Measurements from ENCODE around the gene ACTG1.
A peak's percentile ranks its signal among the peaks of the same experiment; 100 is the strongest.

ACTG1 gene
- total RNA-seq: 677 to 1,181 reads per million in 2 donors

DNA sequence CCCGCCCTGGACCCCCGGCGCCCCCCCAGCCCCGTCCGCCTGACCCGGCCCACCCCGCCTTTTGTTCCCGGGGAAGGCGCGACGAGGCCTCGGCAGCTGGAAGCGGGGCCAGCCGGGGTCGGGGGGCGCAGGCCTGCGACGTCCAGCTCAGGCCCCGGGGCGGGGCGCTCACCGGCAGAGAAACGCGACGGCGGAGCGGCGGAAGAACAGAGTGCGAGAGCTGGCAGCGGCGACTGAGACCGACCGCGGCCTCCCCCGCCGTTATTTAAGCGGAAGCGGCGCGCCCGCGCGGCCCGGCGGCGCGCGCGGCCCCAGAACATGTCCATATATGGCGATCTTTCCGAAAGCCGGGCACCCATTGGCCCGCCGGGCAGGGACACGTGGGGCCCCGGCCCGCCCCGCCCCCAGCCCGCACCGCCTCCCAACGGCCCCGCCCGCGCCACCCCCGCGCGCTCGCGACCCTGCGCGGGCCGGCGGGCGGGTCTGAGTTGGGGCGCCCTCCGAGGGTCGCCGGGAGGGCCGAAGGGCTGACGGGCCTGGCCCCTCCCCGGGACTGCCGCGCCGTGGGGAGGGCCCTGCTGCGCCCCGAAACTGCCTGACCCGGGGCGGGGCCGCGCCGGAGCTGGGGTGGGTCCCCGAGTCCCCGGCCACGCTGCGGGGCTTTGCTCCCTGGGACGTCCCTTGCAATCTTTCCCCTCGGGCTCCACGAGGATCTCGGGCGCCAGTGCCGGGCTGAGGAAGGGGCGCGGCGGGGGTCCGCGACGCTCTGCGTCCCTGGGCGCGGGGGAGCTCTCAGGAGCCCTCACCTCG is at the start of gene ACTG1:
ACTG1 (minus strand) TSS at position 238 of the 810 bp plus-strand sequence. CDS start 445 bp downstream, outside the sequence.
- peak; percentile 86 for DNase-seq

DNA sequence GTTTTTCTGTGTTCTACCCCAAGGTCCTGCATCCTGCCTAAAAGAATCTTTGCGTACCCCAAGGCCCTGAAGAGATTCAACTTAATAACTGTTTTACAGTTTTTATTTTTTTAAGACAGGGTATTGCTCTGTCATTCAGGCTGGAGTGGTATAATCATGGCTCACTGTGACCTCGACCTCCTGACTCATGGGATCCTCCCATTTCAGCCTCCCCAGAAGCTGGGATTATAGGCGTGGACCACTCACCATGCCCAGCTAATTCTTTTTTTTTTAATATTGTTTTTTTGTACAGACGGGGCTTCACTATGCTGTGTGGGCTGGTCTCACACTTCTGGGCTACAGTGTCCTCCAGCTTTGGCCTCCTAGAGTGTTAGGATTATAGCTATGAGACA is 48.9 kb upstream of the ACTG1 start:
- no peak for DNase-seq

DNA sequence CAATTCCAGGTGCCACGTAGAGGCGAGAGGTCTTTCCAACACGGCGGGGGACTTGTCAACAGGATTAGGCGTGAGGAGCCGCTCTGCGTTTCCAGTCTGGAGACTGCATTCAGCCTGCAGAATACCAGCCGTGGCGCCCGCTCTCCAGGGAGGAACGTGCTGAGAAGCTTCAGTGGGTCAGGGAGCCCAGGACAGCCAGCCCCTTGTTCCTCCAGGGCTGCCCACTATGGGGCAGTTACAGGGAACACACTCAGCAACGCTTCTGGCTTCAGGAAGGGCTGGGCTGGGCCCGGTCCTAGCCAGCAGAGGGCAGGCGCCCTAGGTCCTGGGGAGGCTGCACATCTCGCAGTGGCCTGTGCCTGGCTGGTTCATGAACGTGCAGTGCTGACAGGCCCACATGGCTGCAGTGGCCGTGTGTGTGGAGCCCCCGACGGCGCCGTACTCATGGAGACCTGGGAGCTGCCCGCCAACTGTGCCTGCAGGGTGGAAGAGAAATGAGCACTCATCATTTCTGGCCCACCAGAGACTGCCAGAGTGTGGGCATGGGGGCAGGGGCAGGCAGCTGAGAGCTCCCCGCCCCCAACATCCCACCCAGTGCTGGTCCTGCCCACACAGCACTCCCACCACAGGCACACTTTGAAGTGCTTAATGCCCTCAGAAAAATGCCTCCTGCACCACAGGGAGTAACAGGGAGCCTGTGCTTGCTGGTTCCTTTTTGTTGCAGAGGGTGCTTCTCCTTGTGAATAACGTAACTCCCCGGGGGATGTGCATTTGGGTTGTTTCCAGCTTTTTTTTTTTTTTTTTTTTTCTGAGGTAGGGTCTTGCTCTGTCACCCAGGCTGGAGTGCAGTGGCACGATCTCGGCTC is 46.6 kb upstream of the ACTG1 start:
- DNase-seq: no peak

DNA sequence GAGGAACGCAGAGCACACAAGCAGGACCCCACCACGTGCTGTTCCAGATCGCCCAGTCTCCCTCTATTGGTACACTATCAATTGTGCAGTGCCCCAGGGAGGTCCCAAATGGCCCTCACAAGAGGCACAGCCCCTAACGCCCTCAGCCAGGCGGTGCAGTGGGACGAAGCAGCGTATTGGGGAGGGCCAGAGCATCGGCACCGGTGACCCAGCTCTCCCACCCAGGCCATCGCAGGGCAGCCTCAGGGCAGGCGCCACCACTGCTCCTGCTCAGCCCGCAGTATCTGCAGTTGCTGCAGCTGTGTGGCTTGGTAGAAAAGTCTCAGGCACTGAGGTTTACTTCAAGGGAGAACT is 45.5 kb upstream of the ACTG1 start:
- no peak for DNase-seq

DNA sequence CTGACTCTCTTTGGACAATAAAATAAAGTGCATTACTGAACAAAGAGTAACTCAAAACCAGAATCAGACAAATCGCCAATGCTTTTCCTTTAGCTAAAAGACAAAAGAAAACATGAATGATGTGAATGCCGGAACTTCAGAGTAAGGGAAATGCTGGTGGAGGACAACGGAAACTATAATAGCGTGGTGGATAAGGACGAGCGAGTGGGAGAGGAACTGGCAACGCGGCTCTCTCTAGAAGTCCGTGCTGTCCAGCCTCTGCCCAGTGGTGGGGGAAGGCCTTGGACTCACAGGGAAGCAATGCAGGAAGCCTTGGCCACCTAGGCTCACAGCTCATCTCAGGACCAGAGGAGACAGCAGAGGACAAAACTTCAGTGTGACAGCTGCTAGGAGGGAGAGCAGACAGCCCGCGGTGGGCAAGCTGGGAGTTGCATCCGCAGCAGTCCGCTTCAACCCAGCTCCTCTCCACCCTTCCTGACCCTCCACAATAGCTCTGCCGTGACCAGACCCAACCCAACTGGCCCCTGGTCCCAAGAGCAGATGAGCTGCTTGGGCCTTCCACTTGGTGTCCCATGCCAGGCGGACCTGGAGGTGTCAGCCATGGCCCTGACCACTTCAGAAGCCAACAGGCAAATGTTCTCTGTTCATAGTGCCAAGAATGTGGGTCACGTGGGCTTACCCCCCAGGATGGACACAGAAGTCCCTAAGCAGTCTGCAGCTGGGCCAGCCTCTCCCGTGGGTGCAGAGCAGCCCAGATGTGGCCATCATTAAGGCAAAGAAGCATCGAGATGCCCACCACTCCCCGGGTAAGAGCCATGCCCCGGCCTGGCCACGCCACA is 44.9 kb upstream of the ACTG1 start:
- DNase-seq: no peak

DNA sequence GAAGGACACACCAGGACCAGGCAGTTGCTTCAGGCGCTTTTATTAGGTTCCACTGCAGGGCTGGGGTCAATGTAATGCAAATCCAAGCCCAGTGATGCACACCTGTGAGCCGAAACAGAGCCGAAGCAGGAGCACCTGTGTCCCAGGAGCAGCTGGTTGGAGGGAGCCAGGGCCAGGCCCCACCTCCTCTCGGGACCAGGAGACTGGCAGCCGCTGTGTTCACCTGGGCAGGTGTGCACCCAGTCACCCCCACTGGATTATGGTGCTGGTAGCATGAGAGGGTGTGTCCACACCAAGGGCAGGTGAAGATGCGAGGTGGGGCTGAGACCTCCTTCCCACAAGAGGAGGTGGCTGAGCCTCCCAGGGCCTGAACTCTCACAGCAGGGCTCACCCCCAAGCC is 44.3 kb upstream of the ACTG1 start:
- no peak for DNase-seq

DNA sequence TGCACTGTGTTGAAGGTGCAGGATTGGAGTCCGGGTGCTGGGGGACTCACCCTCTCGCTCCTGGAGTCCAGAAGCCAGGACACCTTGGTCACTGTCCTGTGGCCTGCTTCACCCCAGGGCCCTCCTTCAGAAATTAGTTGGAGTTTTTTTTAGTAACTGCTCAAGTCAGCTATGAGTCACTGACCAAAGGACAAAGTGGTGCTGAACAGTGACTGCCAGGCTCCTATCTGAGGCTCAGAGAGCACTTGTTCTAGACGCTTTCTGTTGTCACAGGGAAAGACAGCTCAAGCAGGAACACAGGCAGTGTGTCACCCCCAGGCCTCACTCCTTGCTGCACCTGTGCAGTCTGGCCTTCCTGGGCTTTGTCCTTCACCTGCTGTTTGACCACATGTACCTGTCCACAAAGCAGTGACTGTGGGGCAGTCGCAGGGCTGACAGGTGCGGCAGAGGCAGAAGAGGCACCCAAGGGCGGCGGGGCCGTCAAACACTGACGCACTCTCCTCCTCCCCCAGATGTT is 43.6 kb upstream of the ACTG1 start:
- no peak for DNase-seq

DNA sequence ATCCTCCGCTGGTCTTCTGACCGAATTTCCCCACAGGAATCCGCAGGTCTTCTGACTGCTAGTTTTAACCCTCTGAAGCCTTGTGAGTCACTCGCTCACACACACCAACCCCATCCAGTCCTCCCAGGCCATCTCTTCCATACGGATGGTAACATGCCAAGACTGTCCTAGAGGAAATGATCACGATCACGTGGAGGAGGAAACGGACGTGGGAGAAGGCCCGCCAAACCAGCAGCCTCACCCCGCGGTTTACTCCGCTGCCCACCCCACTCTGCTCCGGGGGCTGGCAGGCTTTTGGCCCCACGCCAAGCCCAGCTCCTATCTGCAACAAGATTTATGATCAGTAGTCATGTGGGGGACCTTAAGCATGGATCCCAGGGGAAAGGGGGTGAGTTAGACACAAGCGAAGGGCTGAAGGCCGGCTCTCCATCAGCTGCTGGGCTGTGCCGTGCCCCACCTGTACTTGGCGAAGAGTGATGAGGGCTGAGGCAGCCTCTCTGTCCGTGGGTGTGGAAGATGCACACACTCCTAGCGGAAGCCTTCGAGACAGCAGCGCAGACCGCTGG is 41.1 kb upstream of the ACTG1 start:
- no peak for DNase-seq

DNA sequence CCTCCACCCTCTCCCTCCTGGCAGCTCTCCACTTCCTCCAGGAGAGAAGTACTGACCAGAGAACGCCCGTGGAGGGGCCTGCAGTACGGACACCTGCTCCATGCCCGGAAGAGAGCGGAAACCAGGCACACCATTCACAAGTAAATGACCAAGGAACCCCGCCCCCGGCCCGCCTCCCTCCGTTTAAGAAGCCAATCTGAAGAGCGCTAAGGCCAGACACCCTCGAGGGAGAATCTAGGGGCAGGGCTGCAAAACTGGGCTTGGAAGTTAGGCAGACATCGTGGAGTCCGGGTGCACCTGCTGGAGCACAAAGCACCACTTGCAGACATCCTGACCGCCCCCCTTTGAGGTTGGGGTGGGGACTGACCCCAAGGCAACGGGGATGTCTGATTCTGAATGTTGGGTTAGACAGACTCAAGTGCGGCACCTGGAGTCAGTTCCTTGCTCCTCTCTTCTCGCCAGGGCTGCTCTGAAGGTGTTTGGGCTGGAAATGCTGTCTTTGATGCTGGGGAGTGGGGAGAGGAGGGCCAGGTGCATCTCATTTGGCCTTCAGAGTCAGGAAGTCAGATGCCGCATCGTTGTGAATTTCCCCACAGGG is 40.5 kb upstream of the ACTG1 start:
- peak; percentile 58 for DNase-seq

DNA sequence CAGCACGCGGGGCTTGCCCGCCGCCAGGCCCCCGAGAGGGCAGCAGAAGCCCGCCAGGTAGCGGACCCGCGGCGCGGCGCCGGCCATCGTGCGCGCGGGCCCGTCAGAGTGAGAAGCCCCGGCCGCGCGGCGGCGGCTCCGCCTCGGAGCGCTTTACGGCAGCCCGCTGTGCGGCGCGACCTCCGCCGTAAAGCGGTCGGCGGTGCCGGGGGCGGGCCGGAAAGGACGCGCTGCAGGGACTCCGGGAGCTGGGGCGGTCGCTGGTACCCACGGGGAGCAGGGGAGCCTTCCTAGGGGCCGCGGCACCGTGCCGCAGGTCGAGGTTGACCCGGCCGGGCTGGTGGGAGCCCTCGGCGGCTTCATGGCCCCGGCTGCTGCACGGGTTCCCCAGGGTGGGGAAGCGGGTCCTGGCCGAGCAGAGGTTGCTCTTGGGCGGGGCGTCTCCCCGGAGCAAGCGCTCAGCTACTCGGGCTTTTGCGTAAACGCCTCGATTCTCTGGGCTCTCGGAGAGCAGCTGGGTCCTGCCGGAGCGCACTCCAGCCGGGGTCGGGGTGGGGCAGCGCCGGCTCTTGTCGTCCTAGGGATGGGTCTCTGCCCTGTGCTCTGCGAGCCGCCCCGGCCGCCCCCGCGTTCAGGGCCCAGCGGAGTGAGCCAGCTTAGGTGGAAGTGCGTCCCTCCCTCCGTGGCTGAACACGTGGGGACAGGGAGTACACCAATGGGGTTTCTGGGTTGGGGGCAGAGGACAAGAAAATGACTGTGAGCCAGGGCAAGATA is 39.8 kb upstream of the ACTG1 start, which contains the start of gene FAAP100:
FAAP100 (minus strand) TSS at position 110 of the 774 bp plus-strand sequence; CDS start at position 87, 23 bp downstream.
- peak; percentile 69 for DNase-seq

DNA sequence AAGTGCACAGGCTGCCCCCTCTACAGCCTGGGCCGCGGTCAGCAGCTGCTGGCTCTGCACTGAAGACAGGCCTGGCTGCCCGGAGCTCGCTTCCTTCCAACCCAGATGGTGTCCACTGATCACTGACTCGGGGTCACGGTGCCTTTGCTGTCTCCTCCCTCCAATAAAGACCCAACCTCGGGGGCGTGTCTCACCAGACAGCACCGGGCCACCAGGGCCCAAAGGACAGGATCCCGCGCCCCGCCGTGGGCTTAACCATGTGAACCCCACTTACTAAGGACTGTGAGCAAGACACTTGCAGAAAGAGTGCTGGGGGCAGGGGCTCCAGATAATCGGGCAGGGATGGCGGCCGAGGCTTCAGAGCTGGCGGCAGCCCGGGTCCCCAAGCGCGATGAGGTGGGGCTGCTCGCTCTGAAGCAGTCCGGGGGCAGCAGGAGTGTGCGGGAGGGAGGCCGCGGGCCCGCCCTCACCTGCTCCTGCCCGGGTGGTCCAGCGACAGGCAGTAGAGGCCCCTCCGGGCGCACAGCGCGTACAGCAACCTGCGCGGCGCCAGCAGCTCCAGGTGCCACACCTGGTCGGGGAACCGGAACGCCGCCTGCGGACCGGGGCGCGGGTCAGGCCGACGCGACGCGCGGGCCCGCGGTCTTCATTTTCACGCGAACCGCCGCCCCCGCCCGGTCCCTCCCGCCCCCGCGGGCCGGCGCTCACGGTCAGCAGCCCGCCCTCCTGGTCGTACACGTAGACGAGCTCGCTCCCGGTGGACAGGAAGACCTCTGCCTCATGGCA is 39.1 kb upstream of the ACTG1 start:
- DNase-seq: no peak

DNA sequence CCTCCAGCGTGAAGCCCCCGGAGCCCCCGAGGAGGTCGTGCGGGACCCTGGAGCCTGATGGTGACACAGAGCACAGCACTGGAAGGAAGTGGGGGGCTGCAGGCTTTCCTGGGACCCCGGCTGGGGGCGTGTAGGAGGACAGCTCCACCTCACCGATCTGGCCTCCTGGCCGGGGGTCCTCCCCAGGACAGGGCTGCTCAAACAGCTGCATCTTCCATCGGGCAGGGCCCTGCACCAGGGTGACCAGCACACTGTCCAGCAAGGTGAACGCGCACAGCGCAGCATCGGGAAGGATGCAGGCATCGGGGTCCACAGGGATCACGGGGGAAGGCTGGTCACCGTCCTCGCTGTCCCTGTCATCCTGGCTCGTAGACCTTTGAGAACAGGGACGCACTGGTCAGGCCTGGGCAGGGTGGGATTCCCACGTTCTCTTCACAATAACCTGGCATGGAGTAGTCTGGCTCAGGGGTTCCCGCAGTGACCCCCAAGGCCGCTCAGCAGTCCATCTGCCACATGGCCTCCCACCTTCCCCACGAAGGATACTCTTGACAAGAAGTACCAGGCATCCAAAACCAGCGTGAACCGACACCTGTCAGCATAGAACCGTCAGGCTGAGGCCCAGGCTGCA is 38.3 kb upstream of the ACTG1 start:
- DNase-seq: no peak

DNA sequence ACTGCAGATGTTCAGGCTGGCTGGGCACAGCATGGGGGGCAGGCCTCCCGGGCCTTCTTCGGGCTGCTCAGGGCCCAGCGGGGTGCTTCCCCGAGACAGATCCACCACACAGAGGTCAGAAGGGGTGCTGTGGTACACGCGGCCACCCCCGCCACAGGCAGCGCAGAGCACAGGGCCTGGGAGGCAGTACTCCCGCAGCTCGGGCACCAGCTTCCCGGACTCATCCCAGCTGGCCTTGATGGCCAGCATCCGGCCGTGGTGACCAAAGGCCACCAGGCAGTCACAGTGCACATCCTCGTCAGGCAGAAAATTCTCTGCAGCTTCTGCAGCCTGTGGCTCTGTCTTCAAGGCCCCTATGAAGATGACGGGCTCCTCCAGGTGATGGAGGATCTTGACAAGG is 37.7 kb upstream of the ACTG1 start:
- no peak for DNase-seq

DNA sequence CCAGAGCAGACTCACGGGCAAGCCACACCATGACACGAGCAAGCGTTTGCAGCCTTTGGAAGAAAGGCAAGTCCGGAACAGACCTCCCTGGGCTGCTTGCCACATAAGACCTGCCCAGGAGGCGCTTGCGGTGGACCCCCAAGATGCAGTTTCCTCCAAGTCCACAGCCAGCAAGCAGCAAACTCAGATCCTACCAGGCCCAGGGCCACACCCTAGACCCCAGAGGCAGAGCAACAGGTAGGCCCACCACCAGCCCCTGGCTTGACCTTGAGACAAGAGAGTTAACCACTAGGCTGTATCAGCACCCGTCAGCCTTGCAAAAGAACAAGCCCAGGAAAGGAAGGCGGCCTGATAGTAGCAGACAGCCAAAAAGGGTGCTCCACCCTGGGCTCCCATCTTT is 37.2 kb upstream of the ACTG1 start:
- DNase-seq: no peak

DNA sequence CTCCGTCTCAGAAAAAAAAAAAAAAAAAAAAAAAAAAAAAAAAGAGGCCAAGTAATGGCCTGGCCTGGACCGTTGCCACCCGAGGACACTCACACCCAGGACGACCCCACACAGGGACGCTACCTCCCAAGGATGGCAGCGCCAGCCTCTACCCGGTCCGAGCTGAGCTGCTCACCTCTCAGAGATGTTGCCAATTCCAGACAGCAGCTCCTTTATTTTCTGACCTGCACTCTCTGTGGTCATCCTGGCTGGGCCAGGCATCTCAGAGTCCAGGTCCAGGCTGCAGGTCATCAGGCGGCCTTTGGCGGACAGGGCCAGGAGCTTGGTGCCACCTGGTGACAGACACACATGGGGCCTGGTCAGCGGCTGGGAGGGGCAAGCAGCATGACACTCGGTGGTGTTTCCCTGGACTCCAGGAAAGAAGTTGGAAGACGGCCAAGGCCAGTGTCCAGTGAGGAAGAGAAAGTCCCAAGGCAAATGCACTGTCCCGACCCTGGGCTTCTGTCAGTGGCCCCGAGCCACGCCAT is 36.5 kb upstream of the ACTG1 start:
- DNase-seq: no peak

DNA sequence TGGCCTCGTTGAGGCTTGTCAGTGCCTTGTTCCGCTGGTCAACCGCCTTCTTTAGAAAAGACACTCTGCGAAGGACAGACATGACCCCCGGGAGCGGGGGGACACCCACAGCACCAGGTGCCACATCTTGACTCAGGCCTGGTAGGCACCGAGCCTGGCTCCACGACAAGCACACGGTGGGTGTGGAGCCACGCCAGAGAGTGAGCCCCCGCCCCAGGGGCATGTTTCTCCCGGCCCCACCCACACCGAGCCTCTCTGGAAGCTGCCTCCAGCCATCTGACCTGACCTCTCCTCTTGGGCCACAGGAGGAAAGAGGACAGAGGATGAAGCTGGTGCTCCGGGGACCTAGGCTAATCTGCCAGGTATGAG is 35.0 kb upstream of the ACTG1 start:
- no peak for DNase-seq

DNA sequence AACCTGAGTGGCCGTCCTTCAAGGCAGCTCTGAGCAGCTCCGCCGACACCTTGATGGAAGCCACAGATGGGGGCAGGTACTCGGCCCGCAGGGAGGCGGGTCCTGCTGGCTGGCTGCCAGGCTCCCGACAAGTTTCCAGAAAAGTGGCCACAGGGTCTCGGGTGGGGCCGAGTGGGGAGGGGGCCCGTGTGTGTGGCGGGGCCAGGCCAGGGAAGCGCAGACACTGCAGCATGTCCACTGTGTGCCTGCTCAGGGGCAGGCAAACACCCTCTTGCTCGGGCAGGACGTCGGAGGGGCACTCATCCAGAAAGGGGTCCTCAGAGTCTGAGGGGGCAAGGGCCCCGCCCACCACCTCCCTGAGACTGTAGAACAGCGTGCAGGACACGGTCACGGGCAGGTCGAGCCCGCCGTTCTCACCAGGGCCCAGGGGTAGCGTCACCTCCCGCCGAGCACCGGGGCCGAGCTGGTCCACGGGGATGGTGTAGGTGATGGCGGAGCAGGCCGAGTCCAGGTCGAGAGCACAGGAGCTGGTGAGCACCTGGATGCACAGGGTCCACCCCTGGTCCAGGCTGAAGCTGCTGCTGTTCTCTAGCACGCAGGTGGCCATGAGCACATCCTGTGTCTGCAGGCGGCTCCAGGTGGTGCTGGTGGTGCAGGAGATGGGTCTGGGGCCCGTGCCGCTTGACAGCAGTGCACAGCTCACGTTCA is 34.5 kb upstream of the ACTG1 start:
- no peak for DNase-seq

DNA sequence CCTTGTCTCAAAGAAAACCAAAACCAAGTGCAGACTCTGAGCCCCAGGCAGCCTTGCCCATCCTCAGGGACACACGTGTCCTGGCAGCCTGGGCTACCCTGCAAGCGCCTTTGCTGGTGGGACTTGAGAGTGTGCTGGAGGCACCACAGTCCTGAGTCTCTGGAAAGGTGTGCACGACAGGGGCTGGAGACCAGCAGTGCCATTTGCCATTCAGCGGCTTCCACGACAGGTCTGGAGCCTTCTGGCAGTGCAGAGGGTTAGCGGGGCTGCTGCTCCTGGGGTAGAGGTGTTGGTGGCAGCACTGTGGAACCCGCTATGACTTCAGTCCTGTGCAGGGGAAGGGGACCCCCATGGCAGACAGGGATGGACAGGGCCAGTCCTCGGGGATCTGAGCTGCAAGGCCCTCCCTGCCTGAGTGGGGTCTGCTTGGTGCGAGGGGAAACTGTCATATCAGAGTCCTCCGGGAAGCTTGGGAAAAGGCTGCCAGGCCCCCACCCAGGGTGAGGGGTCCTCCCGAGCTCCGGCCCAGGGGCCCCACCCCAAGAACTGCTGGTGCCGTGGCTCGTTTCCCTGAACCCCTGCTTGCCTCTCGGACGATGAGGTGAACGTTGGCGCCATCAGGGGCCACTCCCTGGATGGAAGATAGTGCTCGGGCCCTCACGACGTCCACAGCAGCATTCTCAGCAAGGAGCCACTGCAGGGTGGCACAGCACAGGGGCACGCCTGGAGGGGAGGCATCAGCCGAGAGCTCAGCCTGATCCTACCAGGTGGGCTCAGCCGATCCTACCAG is 32.8 kb upstream of the ACTG1 start:
- DNase-seq: no peak

Measured in activated gamma-delta T cell (primary cell).